ENCODE results near the gene MROH8. TPM values are rescaled to one million over a fixed set of nuclear protein-coding genes. Genes with fewer than 3 reads are reported as not detected.

Gene MROH8
- total RNA-seq, 4 donors from 2014 or later = 4.4 to 14.1 (median 6.2) TPM

GRCh38 chr20:37223053-37223452 is 43.7 kb upstream of the MROH8 start:
- DNase-seq = no peak
- Histone ChIP-seq H3K27ac (no peak overlapping the region), H3K36me3 (no peaks in the 10 kb centered on the region)

GRCh38 chr20:37222086-37222485 is 42.7 kb upstream of the MROH8 start:
- Histone ChIP-seq H3K27ac (no peak overlapping the region), H3K36me3 (no peaks in the 10 kb centered on the region), H3K27me3 (no peaks in the 10 kb centered on the region), H3K4me1 (no peaks in the 10 kb centered on the region), H3K4me3 (no peak overlapping the region), H3K9me3 (no peaks in the 10 kb centered on the region)
- no peak for DNase-seq
- intact Hi-C loops (cut with DNase I; ENCODE audit: low total_unique reads) = no loop called here
- TF ChIP-seq POLR2A (IDR thresholded peaks at IDR 0.05) = no peak
- TF ChIP-seq, protein P1, sequence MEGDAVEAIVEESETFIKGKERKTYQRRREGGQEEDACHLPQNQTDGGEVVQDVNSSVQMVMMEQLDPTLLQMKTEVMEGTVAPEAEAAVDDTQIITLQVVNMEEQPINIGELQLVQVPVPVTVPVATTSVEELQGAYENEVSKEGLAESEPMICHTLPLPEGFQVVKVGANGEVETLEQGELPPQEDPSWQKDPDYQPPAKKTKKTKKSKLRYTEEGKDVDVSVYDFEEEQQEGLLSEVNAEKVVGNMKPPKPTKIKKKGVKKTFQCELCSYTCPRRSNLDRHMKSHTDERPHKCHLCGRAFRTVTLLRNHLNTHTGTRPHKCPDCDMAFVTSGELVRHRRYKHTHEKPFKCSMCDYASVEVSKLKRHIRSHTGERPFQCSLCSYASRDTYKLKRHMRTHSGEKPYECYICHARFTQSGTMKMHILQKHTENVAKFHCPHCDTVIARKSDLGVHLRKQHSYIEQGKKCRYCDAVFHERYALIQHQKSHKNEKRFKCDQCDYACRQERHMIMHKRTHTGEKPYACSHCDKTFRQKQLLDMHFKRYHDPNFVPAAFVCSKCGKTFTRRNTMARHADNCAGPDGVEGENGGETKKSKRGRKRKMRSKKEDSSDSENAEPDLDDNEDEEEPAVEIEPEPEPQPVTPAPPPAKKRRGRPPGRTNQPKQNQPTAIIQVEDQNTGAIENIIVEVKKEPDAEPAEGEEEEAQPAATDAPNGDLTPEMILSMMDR (IDR thresholded peaks at IDR 0.05) = no peak

More at GRCh38 chr20:37223053-37223452, 43.7 kb upstream of the MROH8 start:
- Histone ChIP-seq H3K9me3 (no peaks in the 10 kb centered on the region), H3K27me3 (no peaks in the 10 kb centered on the region), H3K4me3 (no peak overlapping the region), H3K4me1 (no peaks in the 10 kb centered on the region)
- intact Hi-C loops (cut with DNase I; ENCODE audit: low total_unique reads) = no loop called here
- TF ChIP-seq, protein P1 (IDR thresholded peaks at IDR 0.05) = no peak
- TF ChIP-seq POLR2A (IDR thresholded peaks at IDR 0.05) = no peak

- intact Hi-C loops (cut with DNase I; ENCODE audit: low total_unique reads) = no loop called here
- Histone ChIP-seq H3K9me3 (no peaks in the 10 kb centered on the region), H3K4me1 (no peaks in the 10 kb centered on the region), H3K4me3 (no peak overlapping the region), H3K36me3 (no peaks in the 10 kb centered on the region), H3K27me3 (no peaks in the 10 kb centered on the region), H3K27ac (peak overlapping the region; percentile 5 to 47)
- TF ChIP-seq, protein P1 (IDR thresholded peaks at IDR 0.05) = peak in 1 of 4 experiments; percentile 6
- no peak for TF ChIP-seq POLR2A (IDR thresholded peaks at IDR 0.05)
- DNase-seq = no peak
These were observed 41.4 kb upstream of the MROH8 start for GRCh38 chr20:37220731-37221130.

- Histone ChIP-seq H3K9me3 (no peaks in the 10 kb centered on the region), H3K27me3 (no peaks in the 10 kb centered on the region), H3K4me3 (no peak overlapping the region), H3K36me3 (no peaks in the 10 kb centered on the region), H3K4me1 (no peaks in the 10 kb centered on the region), H3K27ac (peak overlapping the region; percentile 5 to 47)
- DNase-seq = no peak
- intact Hi-C loops (cut with DNase I; ENCODE audit: low total_unique reads) = no loop called here
- no peak for TF ChIP-seq POLR2A (IDR thresholded peaks at IDR 0.05)
- TF ChIP-seq, protein P1 (IDR thresholded peaks at IDR 0.05) = no peak
These were observed 40.7 kb upstream of the MROH8 start for GRCh38 chr20:37219751-37220668.

DNA sequence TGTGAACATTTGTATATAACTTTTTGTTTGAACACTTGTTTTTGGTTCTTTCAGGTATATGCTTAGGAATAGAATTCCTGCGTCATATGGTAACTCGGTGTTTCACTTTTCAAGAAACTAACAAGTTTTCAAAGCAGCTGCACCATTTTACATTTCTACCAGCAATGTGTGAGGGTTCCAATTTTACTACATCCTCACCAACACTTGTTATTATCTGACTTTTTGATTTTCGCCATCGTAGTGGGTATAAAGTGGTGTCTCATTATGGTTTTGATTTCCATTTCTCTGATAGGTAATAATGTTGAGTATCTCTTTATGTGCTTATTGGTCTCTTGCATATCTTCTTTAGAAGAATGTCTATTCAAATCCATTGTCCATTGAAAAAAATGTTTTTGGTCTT is 39.6 kb upstream of the MROH8 start:
- Histone ChIP-seq H3K36me3 (no peaks in the 10 kb centered on the region), H3K27ac (no peak overlapping the region), H3K9me3 (no peaks in the 10 kb centered on the region), H3K4me1 (no peaks in the 10 kb centered on the region), H3K4me3 (no peak overlapping the region), H3K27me3 (no peaks in the 10 kb centered on the region)
- no peak for DNase-seq
- no peak for TF ChIP-seq POLR2A (IDR thresholded peaks at IDR 0.05)
- TF ChIP-seq, protein P1 (IDR thresholded peaks at IDR 0.05) = no peak
- intact Hi-C loops (cut with DNase I; ENCODE audit: low total_unique reads) = no loop called here

All from uterus (tissue), 4 donors.